NCI-H2029 treated with DMSO at 0.1 percent for 48 hours (cell line): ENCODE measurements around the gene UCHL3.
A peak's percentile ranks its signal among the peaks of the same experiment; 100 is the strongest.

Experiments
- DNase-seq: peaks from one replicate; lab custom pipeline; 2025; lab: John Stamatoyannopoulos, UW

Gene UCHL3

GRCh38 chr13:75550159-75550567, 572 bp downstream of the UCHL3 start:
- no peak for DNase-seq

GRCh38 chr13:75554464-75554863, 4.9 kb downstream of the UCHL3 start:
- DNase-seq, result no peak

- no peak for DNase-seq
Observed at GRCh38 chr13:75554981-75555380, 5.4 kb downstream of the UCHL3 start.

- DNase-seq, result no peak
Observed at GRCh38 chr13:75555836-75556235, 6.2 kb downstream of the UCHL3 start.

GRCh38 chr13:75556961-75557360, 7.4 kb downstream of the UCHL3 start:
- no peak for DNase-seq

GRCh38 chr13:75558145-75558840, 8.7 kb downstream of the UCHL3 start:
- DNase-seq, result no peak

GRCh38 chr13:75566658-75567057, 17.1 kb downstream of the UCHL3 start:
- no peak for DNase-seq

GRCh38 chr13:75569576-75569975, 20.0 kb downstream of the UCHL3 start:
- DNase-seq, result no peak

GRCh38 chr13:75579529-75579928, 29.9 kb downstream of the UCHL3 start:
- DNase-seq, result no peak

GRCh38 chr13:75581874-75582640, 32.5 kb downstream of the UCHL3 start:
- peak; percentile 1 for DNase-seq

- DNase-seq, result no peak
Observed at GRCh38 chr13:75583091-75583490, 33.5 kb downstream of the UCHL3 start.

- no peak for DNase-seq
Observed at GRCh38 chr13:75585153-75585552, 35.6 kb downstream of the UCHL3 start.

GRCh38 chr13:75587679-75588078, 38.1 kb downstream of the UCHL3 start:
- peak; percentile 24 for DNase-seq

- no peak for DNase-seq
Observed at GRCh38 chr13:75596657-75597182, 47.1 kb downstream of the UCHL3 start.

GRCh38 chr13:75600371-75600770, 50.8 kb downstream of the UCHL3 start:
- no peak for DNase-seq

- DNase-seq, result no peak
Observed at GRCh38 chr13:75603038-75603437, 53.4 kb downstream of the UCHL3 start.

GRCh38 chr13:75607447-75607846, 57.9 kb downstream of the UCHL3 start:
- DNase-seq, result no peak

- no peak for DNase-seq
Observed at GRCh38 chr13:75610466-75610865, 60.9 kb downstream of the UCHL3 start.

GRCh38 chr13:75612354-75612753, 62.8 kb downstream of the UCHL3 start:
- no peak for DNase-seq

- DNase-seq, result no peak
Observed at GRCh38 chr13:75617230-75617629, 67.6 kb downstream of the UCHL3 start.

GRCh38 chr13:75618308-75618707, 68.7 kb downstream of the UCHL3 start:
- DNase-seq, result no peak

GRCh38 chr13:75620020-75620419, 70.4 kb downstream of the UCHL3 start:
- DNase-seq, result no peak

- DNase-seq, result no peak
Observed at GRCh38 chr13:75621147-75621546, 71.6 kb downstream of the UCHL3 start.
